HepG2 (cell line): ENCODE measurements around the gene HDGF. TPM values are rescaled to one million over a fixed set of nuclear protein-coding genes. Genes with fewer than 3 reads are reported as not detected.

Source experiments
- CENPT ChIP-seq: sonication (generic); formaldehyde crosslinking; IDR thresholded peaks from 2 replicates; pipeline ENCODE4 v1.8.0; 2022; ENCODE audit warnings: low read depth, mild to moderate bottlenecking, moderate library complexity, missing genetic modification reagents
- FOSL1 ChIP-seq: sonication (generic); formaldehyde crosslinking; IDR thresholded peaks from 2 replicates; pipeline ENCODE4 v1.9.0; 2021; ENCODE audit warnings: missing genetic modification reagents, borderline replicate concordance
- FOXO1 ChIP-seq: sonication (generic); formaldehyde crosslinking; IDR thresholded peaks from 2 replicates; pipeline ENCODE4 v1.4.0; 2020; ENCODE audit warnings: missing genetic modification reagents
- GATAD2A ChIP-seq: IDR thresholded peaks from 2 replicates; pipeline ENCODE4 v1.6.1; 2016
- HDAC6 ChIP-seq: fragments of 200-600 bp; sonication (generic); IDR thresholded peaks from 2 replicates; pipeline ENCODE4 v1.7.0; 2017; ENCODE audit warnings: mild to moderate bottlenecking, antibody characterized with exemption, low read length, low read depth
- HMGXB4 ChIP-seq, 2 experiments: sonication (generic) in 1 of 2; formaldehyde crosslinking in 1 of 2; IDR thresholded peaks; 2 replicates each; pipeline versions ENCODE4 v1.4.0 to v1.6.1; 2018 to 2020; ENCODE audit warnings: missing genetic modification reagents in 2 of 2, borderline replicate concordance in 1 of 2, low read depth in 1 of 2, mild to moderate bottlenecking in 1 of 2, missing biosample characterization in 1 of 2
- KDM2A ChIP-seq: sonication (generic); formaldehyde crosslinking; IDR thresholded peaks from 2 replicates; pipeline ENCODE4 v1.4.0; 2020; ENCODE audit warnings: low read depth, missing genetic modification reagents, borderline replicate concordance
- MTA1 ChIP-seq: sonication (generic); formaldehyde crosslinking; IDR thresholded peaks from 2 replicates; pipeline ENCODE4 v1.4.0; 2020; ENCODE audit warnings: missing genetic modification reagents, mild to moderate bottlenecking, borderline replicate concordance
- NCOA2 ChIP-seq: sonication (generic); formaldehyde crosslinking; IDR thresholded peaks from 2 replicates; pipeline ENCODE4 v1.8.0; 2022; ENCODE audit warnings: inconsistent platforms
- SALL1 ChIP-seq: sonication (generic); formaldehyde crosslinking; IDR thresholded peaks from 2 replicates; pipeline ENCODE4 v1.8.0; 2022; ENCODE audit warnings: mild to moderate bottlenecking, missing genetic modification reagents
- SIX1 ChIP-seq: sonication (generic); formaldehyde crosslinking; IDR thresholded peaks from 2 replicates; pipeline ENCODE4 v1.4.0; 2020; ENCODE audit warnings: missing genetic modification reagents, borderline replicate concordance
- TERF1 ChIP-seq: sonication (generic); formaldehyde crosslinking; IDR thresholded peaks from 2 replicates; pipeline ENCODE4 v1.8.0; 2022; ENCODE audit warnings: mild to moderate bottlenecking, missing genetic modification reagents, moderate library complexity
- TFAP4 ChIP-seq: sonication (generic); IDR thresholded peaks from 2 replicates; pipeline ENCODE4 v1.6.1; 2016; ENCODE audit warnings: low read depth, borderline replicate concordance
- TFDP1 ChIP-seq: IDR thresholded peaks from 2 replicates; pipeline ENCODE4 v1.6.1; 2016; ENCODE audit warnings: missing compliant biosample characterization, missing genetic modification reagents, borderline replicate concordance
- ZBED4 ChIP-seq: sonication (generic); formaldehyde crosslinking; IDR thresholded peaks from 2 replicates; pipeline ENCODE4 v1.4.0; 2020; ENCODE audit warnings: missing genetic modification reagents, borderline replicate concordance
- ZBTB37 ChIP-seq: sonication (generic); formaldehyde crosslinking; IDR thresholded peaks from 2 replicates; pipeline ENCODE4 v1.4.0; 2020; ENCODE audit warnings: mild to moderate bottlenecking, missing genetic modification reagents
- ZNF441 ChIP-seq: sonication (generic); formaldehyde crosslinking; IDR thresholded peaks from 2 replicates; pipeline ENCODE4 v1.7.0; 2021; ENCODE audit warnings: missing genetic modification reagents, borderline replicate concordance
- ZNF737 ChIP-seq: sonication (generic); formaldehyde crosslinking; IDR thresholded peaks from 2 replicates; pipeline ENCODE4 v1.5.0; 2020; ENCODE audit warnings: missing genetic modification reagents, mild to moderate bottlenecking, borderline replicate concordance
- polyA plus RNA-seq, 8 experiments: library from polyadenylated mRNA; depleted of rRNA in 3 of 8; stranded (reverse) in 7 of 8; unstranded in 1 of 8; fragments of >200 nt; fragmentation: Illumina TruSeq in 4 of 8; extraction: Trizol in 4 of 8; gene quantifications; 2 replicates each; pipeline versions ENCODE4 v1.2.1 to v1.2.3, GENCODE V29; 2011 to 2016; ENCODE audit warnings: low read depth in 4 of 8, missing spikeins in 1 of 8, mixed read lengths in 1 of 8; ENCODE audit not compliant: insufficient read depth in 1 of 8
- total RNA-seq, 5 experiments: library from RNA; depleted of rRNA; stranded (reverse); fragments of >200 nt; fragmentation: Illumina TruSeq; extraction: Trizol; gene quantifications; 2 replicates each; pipeline ENCODE4 v1.2.3, GENCODE V29; 2016; ENCODE audit warnings: low read depth in 1 of 5

Gene HDGF
- total and polyA plus RNA-seq, 2 of the 13 experiments (the other 11 are each of a cell fraction or from before 2014, with no cell fraction given) = 156 to 196 TPM

- 0 out of 2 replicates have a peak, but pooled peaks have one; percentile 29 for TF ChIP-seq SIX1 (CRISPR knock-in tag)
- TF ChIP-seq HMGXB4 (CRISPR knock-in tag; IDR thresholded peaks at IDR 0.05; ENCODE audit: borderline replicate concordance in 1 of 2, low read depth in 1 of 2) = 0 out of 4 replicates have a peak, but pooled peaks of 1 of the 2 experiments have one; percentile 18
- peak; percentile 55; the same call in 1 of the 2 replicates for TF ChIP-seq GATAD2A (CRISPR knock-in tag)
- TF ChIP-seq TFAP4 = peak; percentile 68; the same call in 1 of the 2 replicates
- TF ChIP-seq MTA1 (CRISPR knock-in tag) = peak; percentile 33; the same call in 1 of the 2 replicates
- TF ChIP-seq ZBED4 (CRISPR knock-in tag) = no peak
- TF ChIP-seq HDAC6 = no peak
- peak; percentile 47; the same call in 1 of the 2 replicates for TF ChIP-seq ZBTB37 (CRISPR knock-in tag)
- peak; percentile 75 for TF ChIP-seq SALL1 (CRISPR knock-in tag)
- TF ChIP-seq NCOA2 = peak; percentile 55; the same call in 1 of the 2 replicates
- peak; percentile 32; the same call in 1 of the 2 replicates for TF ChIP-seq FOXO1 (CRISPR knock-in tag)
- TF ChIP-seq FOSL1 (CRISPR knock-in tag) = no peak
- no peak for TF ChIP-seq TERF1 (CRISPR knock-in tag)
- no peak for TF ChIP-seq ZNF737 (CRISPR knock-in tag)
- TF ChIP-seq KDM2A = 0 out of 2 replicates have a peak, but pooled peaks have one; percentile 19
- peak; percentile 33; the same call in 1 of the 2 replicates for TF ChIP-seq TFDP1 (CRISPR knock-in tag)
- TF ChIP-seq ZNF441 = 0 out of 2 replicates have a peak, but pooled peaks have one; percentile 54
- TF ChIP-seq CENPT (CRISPR knock-in tag) = no peak
These were observed 44.3 kb upstream of the HDGF start (continued) for GRCh38 chr1:156795787-156796186.
